GM18499 (cell line): ENCODE measurements around the gene DOCK2.

Experiments used
- ATAC-seq: cut with Tn5 transposase; IDR thresholded peaks from one replicate; pipeline ENCODE4 v1.9.1; 2021; ENCODE audit warnings: moderate number of reproducible peaks; ENCODE audit not compliant: insufficient read depth, unreplicated experiment

DOCK2 gene

DNA sequence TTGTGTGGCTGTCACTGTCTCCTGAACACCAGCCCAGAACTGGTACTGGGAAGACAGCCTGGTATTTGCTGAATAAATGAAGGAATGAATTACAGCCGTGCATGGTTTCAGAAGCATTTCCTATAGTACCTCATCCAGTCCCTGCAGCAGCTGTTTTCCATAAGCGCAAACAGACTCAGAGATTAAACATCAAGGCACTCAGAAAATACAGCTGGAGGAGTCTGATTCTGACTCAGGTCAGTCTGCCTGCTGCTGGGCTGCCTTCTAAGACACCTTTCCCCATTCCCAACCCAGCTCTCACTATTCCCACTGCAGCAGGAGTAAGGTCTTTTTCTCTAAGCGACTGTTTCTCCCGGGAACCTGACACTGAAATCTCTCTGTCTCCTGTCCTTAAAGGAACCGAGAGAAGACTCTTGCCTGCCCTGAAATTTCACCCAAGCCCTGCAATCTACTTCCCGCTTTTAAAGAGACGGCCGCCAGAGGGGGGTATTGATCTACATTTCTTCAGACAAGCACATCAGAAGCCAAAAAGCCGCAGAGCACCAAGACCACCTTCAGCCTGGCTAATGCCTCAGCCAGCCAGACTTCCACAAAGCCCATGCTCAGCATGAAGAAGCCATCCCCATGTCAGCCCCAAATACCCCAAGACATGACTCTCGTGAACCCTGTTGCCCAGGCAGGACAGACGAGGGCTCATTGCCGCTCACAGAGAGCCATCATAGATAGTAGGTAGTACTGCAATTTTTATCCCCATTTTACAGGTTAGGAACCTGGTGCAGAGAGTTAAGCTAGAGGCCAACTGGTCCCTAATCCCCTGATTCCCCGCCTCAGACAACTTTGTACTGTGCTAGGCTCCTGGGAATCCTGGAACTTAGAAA is 463.2 kb downstream of the DOCK2 start:
- no peak for ATAC-seq

GRCh38 chr5:170103447-170103846 is 466.4 kb downstream of the DOCK2 start:
- ATAC-seq, result no peak

- no peak for ATAC-seq
These were observed 467.2 kb downstream of the DOCK2 start for GRCh38 chr5:170104299-170104698.

- ATAC-seq, result no peak
These were observed 467.6 kb downstream of the DOCK2 start for GRCh38 chr5:170104710-170105109.

DNA sequence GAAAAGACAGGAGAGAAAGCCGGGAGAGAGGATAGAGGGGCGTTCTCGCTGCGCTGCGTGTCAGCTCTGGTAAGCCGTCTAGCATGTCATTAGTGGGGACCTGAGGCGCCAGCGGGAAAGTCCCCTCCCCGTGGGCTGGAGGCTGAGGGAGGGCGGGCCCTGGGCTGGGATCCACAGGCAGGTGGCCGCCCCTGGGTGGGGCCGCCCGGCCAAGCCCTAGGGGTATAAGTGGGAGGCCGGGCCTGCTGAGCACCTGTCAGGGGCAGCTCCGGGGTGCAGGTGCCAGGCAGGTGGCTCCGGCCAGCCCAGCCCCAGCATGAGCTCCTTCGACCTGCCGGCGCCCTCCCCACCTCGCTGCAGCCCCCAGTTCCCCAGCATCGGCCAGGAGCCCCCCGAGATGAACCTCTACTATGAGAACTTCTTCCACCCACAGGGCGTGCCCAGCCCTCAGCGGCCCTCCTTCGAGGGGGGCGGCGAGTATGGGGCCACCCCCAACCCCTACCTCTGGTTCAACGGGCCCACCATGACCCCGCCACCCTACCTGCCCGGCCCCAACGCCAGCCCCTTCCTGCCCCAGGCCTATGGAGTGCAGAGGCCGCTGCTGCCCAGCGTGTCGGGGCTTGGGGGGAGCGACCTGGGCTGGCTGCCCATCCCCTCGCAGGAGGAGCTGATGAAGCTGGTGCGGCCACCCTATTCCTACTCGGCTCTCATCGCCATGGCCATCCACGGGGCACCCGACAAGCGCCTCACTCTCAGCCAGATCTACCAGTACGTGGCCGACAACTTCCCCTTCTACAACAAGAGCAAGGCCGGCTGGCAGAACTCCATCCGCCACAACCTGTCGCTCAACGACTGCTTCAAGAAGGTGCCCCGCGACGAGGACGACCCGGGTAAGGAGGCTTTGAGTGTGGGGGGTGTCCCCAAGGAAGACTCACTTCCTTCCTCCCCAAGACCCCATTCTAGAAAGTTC is 468.9 kb downstream of the DOCK2 start, which contains the start of gene FOXI1:
Gene FOXI1, plus strand, starts transcription at position 256 of the 970 bp plus-strand sequence. Its CDS starts 61 bp downstream, at position 317.
- no peak for ATAC-seq

DNA sequence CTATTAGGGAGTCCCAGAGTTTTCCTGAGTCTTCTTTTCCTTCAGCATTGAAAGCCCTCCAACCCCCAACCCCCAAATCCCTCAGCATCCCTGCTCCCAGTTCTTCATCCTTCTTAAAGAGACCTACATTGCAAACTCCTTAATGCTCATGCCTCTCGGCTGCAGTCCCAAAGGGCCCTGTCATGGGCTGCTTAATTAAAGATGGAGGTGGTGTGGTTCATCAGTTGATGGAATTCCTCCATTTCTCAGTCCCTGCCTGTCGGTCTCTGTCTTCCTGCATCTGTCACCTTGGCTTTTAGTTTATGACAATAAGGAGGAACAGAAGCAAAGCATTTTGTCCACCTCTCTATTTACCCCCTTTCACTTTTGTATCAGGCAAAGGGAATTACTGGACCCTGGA is 470.6 kb downstream of the DOCK2 start:
- ATAC-seq, result no peak

DNA sequence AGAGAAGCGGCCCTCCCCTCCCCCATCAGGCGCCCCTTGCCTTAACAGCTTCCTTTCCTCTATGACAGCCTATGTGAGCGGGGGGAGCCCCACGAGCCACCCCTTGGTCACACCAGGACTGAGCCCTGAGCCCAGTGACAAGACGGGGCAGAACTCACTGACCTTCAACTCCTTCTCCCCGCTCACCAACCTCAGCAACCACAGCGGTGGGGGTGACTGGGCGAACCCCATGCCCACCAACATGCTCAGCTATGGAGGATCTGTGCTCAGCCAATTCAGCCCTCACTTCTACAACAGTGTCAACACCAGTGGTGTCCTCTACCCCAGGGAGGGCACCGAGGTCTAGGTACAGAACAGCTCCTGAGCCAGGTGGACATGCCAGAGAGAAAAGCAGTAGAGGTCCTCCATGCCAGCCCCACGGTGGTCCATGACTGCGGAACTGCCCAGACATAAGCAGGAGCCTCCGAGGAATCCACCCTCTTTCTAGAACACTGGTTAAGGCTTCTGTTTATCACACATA is 471.3 kb downstream of the DOCK2 start:
- ATAC-seq, result no peak

DNA sequence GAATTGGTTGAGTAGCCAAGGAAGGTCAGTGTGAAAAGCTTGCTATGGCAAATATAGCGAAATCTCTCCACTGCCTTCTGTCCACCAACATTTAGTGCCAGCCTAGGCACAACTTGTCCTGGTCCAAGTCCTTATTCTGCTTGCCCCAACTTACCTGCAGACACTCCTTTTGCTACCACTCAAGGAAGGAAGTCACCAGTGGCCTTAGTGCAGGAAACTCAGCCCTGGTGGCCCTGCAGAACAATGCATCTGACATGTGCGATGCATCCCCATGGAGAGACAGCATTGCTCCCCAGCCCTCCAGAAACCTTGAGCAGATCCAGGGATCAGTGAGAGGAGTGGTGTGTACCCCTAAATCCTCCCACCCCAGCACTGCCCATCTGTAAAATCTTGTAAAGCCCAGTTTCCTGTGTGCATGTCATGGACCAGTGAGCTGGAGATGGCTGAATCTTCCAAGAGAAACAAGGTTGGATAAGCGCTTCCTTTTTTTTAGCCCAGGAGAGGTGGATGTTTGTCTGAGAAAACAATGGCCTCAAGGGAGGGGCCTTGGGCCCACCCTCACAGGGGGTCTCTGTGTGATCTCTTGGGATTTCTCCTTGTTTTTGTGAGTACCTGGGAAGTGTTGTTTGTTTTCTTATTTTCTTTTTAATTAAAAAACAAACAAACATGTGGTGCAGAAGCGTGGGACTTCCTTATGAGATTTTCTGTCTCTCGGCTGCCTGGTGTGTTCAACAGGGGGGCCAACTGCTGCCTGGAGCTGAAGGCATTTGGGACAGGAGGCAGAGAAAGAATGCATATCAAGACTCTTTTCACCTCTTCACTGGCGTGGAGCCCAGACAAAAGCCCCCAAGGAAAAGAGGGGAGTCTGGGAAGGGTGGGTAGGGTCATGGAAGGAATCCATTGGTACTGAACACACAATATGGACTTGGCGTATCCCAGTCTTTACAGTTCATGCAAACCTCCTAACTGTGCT is 472.3 kb downstream of the DOCK2 start:
- ATAC-seq, result no peak

DNA sequence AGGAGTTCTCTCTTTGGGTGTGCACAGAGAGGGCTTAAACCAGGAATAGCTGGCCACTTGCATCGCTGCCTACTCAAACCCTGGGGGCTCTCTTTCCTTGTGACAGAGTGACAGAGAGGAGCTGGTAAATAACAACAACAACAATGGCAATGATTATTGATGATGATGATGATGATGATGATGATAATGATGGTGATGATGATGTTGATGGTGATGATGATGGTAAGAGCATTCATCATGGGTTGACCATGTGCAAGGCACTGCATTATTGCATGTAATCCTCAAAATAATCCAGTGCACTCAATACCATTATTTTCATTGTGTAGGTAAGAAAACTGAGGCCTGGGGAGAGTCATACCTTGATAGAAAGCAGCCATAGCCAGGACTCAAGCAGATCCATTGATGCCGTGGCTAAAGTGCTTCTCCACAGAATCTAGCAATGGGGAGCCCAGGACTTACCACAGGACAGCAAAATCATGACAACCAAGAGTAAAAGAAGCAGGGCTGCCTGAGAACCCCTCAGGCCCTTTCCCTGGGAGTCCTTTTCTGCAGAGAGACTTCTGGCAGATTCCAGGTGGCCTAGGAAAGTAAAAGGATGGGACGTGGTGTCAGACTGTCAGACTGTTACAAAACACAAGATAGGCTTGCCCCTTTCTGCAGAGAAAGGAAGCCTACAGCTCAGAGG is 473.5 kb downstream of the DOCK2 start:
- ATAC-seq, result no peak

- no peak for ATAC-seq
These were observed 474.2 kb downstream of the DOCK2 start for GRCh38 chr5:170111088-170111785.

DNA sequence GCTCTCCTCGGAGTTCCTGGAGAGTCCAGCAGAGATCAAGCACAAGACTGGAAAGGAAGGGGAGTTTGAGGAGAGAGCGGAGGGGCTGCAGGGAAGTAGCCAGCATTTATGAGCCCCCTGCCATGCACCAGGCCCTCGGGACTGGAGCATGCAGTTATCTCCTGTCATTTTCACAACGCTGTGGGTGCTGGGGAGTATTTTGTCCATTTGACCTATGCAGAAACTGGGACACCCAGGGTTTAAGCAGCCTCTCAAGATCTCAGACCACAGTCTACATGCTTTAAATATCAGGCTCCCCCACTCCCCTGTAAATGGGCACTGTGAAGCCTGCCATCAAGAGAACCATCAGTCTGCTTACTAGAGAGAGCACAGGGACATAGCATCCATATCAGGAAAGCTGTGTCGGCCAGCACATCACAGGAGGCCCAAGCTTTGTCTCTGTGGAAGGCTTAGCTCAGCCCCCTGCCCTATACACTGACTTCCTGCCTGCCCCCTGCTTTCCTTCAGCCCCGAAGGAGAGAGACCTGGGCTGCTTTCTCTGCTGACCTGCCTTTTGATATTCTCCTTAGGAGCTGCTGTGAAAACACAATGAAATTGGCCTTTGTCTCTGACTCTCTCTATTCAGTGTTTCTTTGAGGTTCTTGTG is 475.9 kb downstream of the DOCK2 start:
- ATAC-seq, result no peak

- ATAC-seq, result no peak
These were observed 476.4 kb downstream of the DOCK2 start for GRCh38 chr5:170113522-170113900.

GRCh38 chr5:170114271-170114670 is 477.2 kb downstream of the DOCK2 start:
- no peak for ATAC-seq

- ATAC-seq, result no peak
These were observed 478.9 kb downstream of the DOCK2 start for GRCh38 chr5:170115925-170116324.

- ATAC-seq, result no peak
These were observed 480.7 kb downstream of the DOCK2 start for GRCh38 chr5:170117736-170118135.

- ATAC-seq, result no peak
These were observed 483.5 kb downstream of the DOCK2 start for GRCh38 chr5:170120576-170120975.

DNA sequence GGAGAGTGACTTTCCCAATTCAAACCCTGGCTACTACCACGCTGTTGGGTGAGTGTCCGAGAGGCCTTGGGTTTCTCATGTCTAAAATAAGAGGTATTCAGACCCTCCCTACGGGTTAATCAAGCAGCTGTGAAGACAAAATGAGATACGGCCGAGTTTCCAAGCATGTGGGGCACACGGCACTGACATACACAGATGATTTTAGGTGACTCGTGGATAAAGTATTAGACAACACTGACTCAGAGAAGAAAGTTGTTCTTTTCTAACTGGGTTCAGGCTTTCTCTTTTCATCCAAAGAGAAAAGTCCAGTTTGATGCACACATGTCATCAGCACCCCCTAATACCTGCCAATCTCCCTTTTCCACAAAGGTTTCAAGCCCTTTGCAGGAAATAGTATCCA is 484.2 kb downstream of the DOCK2 start:
- ATAC-seq, result no peak

DNA sequence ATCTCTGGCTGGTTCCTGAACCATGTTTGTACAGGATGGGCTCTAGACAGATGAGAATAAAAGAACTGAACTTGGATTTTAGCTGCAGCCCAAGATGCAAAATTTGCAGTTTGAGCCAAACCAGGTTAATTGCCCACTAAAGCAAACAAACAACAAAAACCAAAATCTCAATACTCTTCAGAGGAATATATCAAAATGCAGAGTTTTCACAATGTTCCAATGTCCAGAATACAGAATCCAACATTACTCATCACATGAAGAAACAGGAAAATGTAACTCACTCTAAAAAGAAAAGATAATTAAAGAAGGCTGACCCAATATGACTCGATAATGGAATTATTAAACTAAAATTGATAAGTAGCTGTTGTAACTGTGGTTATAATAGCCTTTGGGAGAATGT is 489.0 kb downstream of the DOCK2 start:
- ATAC-seq, result no peak
